ENCODE data around the gene SCAANT1.

SCAANT1 gene

DNA sequence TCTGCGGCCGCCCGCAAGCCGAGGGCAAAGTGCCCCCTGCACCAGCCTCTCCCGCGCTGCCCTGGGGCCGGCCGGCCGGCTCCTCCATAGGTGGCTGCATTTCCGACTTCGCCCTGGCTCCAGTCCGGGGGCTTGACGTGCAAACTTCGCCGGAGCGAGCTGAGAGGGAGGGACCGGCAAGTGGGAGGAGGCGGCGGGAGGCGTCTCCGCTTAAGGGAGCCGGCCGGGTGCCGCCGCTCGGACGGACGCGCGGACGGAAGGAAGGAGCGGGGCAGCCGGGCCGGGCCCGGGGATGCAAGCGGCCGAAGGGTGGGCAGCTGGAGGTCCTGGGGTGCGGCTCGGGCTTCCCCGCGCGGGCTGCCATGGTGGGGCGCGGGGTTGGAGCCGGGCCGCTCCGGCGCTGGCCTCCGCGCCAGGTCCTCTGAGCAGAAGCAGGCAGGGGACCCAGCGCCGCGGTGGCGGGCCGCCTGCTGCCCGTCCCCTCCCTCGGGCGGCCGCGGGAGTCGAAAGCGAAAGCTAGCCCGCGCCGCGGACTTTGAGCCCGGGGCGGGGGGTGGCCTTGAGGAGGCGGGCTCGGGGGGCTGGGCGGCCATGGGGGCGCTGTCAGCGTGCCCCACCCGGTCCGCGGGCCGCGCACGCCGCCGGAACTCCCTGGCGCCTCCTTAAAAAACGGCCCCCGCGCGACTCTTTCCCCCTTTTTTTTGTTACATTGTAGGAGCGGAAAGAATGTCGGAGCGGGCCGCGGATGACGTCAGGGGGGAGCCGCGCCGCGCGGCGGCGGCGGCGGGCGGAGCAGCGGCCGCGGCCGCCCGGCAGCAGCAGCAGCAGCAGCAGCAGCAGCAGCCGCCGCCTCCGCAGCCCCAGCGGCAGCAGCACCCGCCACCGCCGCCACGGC, at the start of gene SCAANT1:
TSS of gene SCAANT1 (minus strand) at position 511 of the 895 bp plus-strand sequence.
- DNase-seq: peak; percentile 50

- peak; percentile 35 for DNase-seq
Measured at GRCh38 chr3:63961891-63962290, 49.7 kb upstream of the SCAANT1 start.

DNA sequence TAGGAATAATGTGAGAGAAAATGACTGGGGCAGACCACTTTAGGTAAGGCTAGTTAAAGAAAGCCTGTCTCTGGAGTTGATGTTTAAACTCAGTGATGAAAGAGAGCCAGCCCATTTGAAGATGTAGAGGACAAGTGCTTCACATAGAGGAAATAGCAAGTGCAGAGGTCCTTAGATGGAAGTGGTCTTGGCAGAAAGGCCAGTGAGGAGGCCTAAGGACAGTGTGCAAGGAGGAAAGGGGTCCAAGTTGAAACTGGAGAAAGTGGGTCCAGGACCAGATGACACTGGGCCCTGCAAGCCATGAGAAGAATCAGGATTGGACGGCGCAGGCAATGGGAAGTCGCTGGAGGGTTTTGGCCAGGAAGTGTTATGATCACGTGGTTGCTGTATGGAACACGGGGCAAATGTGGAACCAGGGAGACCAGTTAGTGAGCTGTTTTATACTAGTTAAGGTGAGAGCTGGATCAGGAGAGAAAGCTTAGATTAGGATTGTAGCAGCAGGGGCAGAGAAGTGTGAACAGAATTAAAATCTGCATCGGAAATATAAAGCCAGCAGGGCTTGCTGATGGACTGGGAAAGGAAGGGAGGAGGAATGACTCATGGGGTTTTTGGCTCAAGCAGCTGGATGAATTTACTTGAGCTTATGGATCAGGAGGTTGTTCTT, 48.0 kb upstream of the SCAANT1 start:
- peak; percentile 22 for DNase-seq

GRCh38 chr3:63959146-63959545, 47.0 kb upstream of the SCAANT1 start:
- DNase-seq: no peak

DNA sequence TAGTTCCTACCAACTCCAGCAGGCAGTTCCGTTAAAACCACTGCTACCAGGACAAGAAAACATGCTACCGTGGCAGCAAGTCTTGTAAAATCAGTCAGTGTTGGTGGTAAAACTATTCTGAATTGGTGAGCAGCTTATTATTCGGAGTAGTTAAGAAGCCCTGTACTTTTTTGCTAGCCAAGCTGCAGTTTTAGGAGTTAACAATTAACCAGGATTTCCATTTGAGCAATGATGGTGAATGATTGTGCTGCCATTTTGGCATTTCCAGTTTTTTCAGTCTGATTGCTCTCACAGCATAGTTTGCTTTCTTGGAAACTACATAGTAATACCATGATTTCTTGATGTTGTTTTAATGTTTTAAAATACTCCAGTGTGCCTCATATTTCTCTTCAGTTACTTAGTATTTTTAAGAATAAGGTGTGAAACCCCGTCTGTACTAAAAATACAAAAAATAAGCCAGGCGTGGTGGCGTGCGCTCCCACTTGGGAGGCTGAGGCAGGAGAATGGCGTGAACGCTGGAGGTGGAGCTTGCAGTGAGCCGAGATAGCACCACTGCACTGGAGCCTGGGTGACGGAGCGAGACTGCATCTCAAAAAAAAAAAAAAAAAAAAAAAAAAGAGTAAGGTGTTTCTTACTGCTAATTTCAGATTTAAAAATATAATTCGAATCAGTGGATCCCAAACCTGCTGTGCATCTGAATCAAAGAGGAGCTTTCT, 43.8 kb upstream of the SCAANT1 start:
- peak; percentile 6 for DNase-seq

- DNase-seq: no peak
Measured at GRCh38 chr3:63955036-63955650, 43.0 kb upstream of the SCAANT1 start.

DNA sequence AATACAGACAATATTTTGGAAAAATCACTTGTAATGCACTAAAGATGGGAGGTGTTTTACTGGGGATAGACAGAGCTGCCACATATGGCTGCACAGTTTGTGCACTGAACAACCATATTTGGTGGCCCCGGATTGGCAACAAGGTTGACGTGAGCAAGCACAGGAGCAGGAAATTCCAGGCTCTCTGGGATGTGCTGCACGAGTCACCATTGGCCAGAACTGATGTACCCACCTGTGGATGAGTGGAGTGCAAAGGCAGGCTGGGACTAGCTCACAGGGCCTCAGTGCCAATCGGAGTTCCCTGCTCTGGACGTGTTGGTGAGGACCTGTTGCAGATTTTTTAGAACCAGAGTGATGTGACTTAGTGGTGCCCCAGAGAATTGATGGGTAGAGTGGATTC, 42.0 kb upstream of the SCAANT1 start:
- no peak for DNase-seq

DNA sequence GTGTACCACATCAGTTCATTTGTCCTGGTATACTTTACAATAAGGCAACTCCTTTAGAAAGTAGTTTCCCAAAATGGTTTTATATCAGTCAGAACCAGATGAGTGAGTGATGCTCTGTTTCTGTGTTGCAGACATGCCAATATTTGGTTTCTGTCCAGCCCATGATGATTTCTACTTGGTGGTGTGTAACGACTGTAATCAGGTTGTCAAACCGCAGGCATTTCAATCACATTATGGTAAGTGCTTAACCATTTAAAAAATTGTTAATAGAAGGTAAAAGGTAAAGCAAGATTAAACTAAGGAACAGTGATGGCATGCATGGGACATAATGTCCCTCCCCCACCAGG, 40.0 kb upstream of the SCAANT1 start:
- DNase-seq: no peak

GRCh38 chr3:63951492-63952247, 39.5 kb upstream of the SCAANT1 start:
- DNase-seq: no peak

DNA sequence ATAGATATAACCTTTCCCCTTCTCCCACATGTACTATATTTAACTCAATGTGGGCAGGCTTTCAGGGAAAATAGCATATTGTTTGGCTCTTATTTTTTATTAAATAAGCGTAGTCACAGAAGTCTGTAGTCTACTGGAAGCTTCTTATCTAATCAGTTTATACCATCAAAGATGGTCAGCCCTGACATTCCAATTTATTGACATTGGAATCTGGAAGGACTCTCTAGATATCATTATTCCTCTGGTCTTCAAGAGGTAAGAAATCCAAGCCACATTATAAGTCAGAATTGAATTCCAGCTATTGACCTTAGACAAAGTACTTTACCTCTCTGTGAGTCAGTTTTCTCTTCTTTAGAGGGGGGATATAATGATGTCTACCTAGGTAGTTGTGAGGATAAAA, 38.5 kb upstream of the SCAANT1 start:
- no peak for DNase-seq

DNA sequence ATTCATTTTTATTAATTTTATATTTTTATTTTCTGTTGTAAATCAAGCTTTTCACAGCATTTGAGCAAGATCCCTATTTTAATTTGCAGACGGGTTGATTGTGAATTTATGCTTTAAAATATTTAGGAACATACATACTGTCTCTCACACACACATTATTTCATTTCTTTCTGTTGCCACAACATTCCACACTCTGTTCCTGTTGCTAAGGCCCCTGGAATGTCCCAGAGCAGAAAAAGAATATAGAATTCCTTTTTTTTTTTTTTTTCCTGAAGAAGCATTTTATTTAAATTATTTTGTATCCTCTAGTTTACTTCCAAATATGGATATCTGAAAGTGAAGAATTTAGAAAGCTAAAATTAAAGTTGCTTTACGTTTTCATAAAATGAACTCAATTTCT, 36.8 kb upstream of the SCAANT1 start:
- DNase-seq: peak; percentile 6

DNA sequence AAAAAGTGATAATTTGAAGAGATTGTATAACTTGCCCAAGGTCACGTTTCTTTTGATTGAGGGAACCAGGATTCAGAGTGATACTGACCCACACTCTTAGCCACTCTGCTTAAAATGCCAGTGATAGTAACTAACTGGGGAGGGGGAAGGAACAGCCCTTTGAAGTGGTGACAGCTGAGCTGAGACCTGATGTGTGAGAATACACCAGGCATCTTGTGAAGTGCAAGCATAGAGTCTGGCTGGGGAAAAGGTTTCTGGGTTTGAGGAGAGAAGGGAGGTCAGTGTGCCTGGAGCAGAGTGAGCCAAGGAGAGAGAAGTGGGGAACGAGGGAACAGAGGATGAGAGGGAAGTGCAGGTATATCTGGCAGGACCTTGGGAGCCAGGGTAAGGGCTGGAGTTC, 35.4 kb upstream of the SCAANT1 start:
- no peak for DNase-seq

DNA sequence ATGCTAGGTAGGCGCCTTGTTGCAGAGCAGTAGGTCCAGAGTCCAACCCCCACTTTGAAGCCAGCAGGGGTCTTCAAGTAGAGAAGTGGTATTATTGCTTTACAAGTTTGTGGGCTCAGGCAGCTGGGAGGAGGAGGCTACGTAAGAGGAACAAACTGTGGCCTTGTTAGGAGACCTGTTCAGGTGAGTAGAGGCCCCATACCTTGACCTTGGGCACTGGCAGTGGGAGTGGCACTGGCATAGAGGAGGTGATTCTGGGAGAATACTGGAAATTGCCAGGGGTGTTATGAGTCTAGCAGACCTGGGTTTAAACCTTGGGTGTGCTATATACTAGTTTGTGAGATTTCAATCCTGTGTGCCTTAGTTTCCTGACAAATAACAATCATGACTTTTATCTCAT, 34.6 kb upstream of the SCAANT1 start:
- DNase-seq: no peak

- peak; percentile 31 for DNase-seq
Measured at GRCh38 chr3:63945558-63946096, 33.4 kb upstream of the SCAANT1 start.

DNA sequence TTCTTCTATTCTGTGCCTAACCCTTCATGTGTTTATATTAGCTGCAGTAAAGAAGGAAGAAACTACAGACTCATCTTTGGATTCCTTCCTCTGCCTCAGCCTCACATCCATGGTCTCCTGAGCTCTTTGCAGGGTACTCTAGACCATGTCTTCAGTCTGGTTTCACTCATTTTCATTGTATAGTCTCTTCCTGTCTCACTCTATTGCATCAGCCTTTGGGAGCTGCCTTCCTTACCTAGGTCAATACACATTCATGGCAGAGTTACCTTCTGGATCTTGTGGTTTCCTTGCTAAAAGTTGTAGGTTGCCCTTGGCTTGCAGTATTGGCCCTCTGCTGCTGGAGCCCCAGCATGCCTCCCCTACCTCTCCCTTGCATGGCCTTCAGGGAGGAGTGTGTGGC, 31.5 kb upstream of the SCAANT1 start:
- DNase-seq: no peak

GRCh38 chr3:63942528-63942927, 30.3 kb upstream of the SCAANT1 start:
- no peak for DNase-seq

DNA sequence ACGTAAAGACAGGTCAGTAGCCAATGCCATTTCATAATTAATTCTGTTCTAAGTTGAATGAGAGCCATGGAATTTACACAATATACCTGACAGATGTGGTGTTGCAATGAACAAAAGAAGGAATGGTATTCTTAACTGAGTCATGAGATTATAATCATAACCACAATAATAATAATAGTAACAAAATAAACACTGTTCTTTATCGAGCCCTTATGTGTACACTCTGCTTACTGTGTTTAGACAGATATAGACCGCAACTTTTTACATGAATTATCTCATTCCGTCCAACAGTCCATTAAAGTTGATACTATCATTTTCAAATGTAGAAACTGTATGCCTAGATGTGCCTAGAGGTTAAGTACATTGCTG, 28.2 kb upstream of the SCAANT1 start:
- DNase-seq: no peak

GRCh38 chr3:63937661-63938651, 25.8 kb upstream of the SCAANT1 start:
- DNase-seq: no peak

DNA sequence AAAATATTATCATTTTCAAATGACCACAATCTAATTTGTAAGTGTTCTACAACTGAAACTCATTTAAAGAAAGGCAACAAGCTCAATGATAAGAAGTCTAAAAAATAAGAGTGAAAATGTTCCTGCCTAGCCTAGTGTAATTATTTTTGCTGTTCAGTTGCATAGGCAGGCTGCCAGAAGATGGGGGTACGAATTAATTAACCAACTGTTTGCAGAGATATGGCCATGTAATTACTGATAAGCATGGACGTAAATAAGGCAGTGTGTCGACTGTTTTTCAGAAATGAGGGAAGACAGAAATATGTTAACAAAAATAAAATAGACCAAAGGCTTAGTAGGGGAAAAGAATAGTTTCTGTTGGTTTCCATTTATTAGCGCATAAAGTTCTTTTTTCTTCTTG, 24.7 kb upstream of the SCAANT1 start:
- no peak for DNase-seq

DNA sequence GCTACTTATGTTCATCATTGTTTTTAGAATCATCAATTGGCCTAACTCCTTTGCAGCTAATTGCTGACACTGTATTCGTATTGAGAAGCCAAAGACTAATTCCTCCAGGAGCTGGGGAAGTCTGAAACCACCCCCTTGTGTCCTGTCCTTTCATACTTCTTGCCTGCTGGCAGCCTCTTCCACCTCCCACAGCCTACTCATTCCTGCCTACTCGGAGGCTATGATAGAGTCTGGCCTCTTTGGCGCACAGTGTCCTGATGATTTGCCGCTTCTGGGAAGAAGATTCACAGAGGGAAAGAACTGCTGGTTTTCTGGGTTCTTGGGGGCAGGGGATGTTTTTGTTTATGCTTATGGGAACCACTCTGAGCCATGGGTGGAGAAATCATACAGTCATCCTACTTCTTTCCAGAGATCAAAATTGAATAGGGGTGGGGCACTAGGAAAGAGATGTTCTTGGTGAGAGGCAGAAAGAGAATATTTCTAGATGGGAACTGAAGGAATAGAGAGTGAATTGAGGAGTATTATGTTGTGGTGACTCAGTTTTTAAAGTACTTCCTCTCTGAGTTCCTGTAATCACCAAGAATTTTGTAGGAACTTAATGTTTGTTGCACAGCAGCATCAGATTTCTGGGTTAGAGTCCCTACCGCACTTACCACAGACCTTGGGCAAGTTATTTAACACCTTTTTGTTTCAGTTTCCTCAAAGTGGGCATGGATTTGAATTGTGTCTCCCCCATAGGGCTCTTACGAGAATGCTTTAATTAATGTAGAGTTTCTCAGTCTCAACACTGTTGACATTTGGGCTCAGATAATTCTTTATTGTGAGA, 22.1 kb upstream of the SCAANT1 start:
- DNase-seq: no peak

All from kidney glomerular epithelial cell (primary cell).